Right forelimb (tissue), 1 donor: Measurements from ENCODE around the gene SOX15.
"Not testable (repeated sequence)": the region's sequence is repeated elsewhere in the genome, so short reads cannot be mapped to it uniquely, and the experiment has no call there.

Experiments
- DNase-seq: peaks from one replicate; pipeline ENCODE4 v3.0.0-alpha.2; 2018

The SOX15 gene

GRCh38 chr17:7589891-7590691 lies at the start of gene SOX15:
Gene SOX15 (minus strand): TSS chr17:7590094. CDS start chr17:7589676, 418 bp downstream.
- peak; percentile 45 for DNase-seq

- no peak for DNase-seq
Observed at GRCh38 chr17:7636163-7636562, 46.3 kb upstream of the SOX15 start.

DNA sequence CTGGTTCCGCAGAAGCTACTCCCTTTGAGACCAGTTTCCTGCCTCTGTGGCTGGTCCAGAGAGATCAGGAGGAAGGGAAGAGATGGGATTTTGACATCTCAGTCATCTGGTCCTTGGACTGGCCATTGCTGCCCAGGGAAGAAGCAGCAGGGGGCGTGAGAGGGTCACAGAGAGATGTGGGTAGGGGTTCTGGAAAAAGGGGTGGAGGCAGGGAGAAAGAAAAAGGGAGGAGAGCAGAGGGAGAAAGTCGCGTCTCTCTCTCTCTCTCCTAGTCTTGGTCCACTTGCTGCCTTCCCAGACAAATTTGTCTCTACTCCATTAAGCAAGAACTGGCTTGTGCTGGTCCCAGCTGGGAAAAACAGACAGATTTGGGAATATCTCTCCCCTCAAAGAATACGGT lies 44.5 kb upstream of the SOX15 start:
- DNase-seq = peak; percentile 84

DNA sequence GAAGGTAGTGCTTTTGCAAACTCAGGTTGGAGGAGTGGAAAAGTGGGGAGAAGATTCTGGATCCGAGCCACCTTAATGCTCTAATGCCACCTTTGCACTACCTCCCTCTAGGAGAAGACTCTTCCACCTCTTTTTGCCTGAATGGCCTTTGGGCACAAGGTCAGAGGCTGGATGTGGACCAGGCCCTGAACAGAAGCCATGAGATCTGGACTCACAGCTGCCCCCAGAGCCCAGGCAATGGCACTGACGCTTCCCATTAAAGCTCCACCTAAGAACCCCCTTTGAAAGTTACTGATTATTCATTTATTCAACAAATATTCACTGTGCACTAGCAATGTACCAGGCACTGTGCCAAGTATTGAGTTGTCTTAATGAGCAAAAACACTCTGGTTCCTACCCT lies 43.2 kb upstream of the SOX15 start:
- no peak for DNase-seq

DNA sequence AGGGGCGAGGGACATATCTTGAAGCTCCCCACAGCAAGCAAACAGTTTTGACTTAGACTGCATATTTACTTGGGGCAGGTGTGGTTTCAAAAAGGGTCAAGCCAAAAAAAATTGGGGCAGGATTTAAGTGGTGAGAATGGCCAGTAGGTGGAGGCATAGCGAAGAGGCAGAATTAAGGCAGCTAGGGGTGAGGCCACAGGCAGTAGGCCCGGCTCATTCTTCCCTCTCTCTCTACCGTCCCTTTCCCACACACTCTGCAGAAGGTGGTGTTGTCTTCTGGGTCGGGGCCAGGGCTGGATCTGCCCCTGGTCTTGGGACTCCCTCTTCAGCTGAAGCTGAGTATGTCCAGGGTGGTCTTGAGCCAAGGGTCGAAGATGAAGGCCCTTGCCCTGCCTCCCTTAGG lies 42.6 kb upstream of the SOX15 start:
- no peak for DNase-seq

DNA sequence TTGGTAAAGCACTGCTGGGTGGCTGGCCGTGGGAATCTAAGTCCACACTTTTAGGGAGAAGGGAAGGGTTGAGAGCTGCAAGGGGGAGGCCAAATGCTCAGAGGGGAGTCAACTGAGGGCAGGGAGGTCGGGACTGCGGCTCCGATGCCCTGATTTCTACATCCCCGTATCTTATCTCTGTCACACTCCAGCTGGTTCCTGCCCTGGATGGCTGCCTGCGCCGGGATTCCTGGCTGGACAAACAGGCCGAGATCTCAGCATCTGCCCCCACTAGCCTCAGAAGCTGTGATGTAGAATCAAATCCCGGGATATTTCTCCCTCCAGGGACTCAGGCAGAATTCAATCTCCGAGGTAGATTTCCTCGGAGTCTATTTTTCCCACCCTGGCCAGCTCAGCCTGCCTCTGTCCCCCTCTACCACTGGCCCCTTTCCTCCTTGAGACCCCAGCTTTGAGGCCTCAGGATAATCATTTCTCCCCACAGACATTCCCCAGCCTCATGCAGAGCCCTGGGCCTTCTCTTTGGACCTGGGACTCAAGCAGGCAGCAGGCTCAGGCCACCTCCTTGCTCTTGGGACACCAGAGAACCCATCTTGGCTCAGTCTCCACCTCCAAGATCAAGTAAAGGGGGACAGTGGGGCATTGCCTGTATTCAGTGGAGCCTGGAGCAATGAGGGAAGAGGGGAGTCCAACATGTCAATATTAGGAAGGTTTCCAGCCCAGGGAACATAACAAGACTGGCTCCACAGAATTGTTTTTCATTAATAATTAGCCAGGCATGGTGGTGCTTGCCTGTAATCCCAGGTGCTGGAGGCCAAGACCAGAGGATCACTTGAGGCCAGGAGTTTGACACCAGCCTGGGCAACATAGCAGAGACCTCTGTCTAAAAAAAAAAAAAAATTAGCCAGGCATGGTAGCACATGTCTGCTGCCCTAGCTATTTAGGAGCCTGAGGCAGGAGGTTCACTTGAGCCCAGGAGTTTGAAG lies 41.8 kb upstream of the SOX15 start:
- DNase-seq = no peak

DNA sequence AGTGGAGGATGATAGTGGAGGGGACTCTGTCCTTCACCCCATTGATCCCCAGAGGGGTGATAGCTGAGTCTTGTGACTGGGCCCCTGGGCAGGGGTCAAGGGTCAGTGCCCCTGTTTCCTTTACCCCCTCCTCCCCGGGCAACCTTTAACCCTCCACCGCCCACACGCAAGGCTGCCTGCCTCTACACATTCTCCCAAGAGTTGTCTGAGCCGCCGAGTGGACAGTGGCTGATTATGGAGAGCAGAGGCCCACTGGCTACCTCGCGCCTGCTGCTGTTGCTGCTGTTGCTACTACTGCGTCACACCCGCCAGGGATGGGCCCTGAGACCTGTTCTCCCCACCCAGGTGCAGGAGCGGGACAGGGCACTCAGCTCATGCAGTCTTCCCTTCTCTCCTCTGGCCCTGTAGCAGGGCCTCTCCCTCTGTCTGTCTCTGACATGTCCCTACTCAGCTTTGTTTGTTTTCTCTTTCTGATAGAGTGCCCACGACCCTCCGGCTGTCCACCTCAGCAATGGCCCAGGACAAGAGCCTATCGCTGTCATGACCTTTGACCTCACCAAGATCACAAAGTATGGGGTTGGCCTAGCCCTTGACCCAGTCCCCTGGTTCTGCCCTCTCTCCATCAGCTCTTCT lies 40.2 kb upstream of the SOX15 start, which contains the start of gene SHBG:
Gene SHBG (plus strand): TSS at position 197 of the 633 bp plus-strand sequence. CDS start 38 bp downstream, at position 235.
- DNase-seq = no peak

DNA sequence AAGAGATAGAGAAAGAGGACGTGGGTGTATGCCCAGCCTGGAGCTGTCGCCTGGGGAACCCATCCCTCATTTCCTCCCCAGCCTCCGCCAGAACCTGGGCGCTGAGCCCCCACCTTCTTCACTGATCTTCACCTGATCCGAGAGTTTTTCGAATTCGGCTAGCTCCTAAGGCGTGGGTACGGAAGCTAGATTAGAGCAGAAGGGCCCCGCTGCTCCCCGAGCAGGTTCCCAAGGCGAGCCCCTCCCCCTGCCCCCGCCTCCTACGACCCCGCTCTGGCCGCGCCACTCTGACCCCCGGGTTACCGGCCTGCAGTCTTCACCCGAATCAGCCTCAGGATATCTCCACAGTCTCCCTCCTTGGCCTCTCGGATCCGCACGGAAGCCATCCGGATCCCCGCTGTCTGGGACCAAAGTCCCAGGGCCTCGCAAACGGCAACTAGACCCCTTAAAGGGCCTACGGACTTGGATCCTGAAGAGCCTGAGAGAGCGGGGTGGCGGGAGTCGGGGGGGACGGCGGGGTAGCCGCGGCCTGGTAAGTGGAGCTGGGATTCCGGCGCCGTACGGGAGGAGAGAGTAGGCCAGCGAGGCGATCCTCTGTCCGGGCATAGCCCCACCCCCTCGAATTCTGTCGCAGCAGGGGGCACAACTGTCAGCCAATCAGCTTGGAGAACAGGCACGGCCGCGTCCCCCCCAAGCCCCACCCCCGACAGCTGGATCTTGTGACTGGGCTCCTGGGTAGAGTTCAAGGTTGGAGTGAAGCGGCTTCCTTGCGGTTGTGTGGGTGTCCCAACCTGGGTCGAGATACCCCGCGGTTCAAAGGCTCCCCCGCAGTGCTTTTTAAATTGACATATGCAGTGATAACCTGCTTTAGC lies 37.6 kb upstream of the SOX15 start, which contains the start of gene SAT2:
Gene SAT2 (minus strand): TSS at position 572 of the 872 bp plus-strand sequence. CDS start 186 bp downstream, at position 386.
- peak; percentile 98 for DNase-seq

DNA sequence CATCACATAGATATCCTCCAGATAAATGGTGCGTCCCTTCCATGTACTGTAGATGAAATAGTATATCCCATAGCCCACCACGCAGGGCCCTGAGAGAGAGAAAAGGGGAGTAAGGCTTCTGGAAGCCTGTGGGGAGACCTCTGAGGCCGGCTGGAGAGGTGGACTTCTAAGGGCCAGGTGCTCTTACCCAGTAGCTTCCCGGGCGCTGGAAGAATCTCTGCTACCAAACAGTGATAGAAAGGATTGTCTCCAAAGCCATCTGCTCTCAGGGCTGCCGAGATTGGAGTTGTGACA lies 37.0 kb upstream of the SOX15 start:
- no peak for DNase-seq

DNA sequence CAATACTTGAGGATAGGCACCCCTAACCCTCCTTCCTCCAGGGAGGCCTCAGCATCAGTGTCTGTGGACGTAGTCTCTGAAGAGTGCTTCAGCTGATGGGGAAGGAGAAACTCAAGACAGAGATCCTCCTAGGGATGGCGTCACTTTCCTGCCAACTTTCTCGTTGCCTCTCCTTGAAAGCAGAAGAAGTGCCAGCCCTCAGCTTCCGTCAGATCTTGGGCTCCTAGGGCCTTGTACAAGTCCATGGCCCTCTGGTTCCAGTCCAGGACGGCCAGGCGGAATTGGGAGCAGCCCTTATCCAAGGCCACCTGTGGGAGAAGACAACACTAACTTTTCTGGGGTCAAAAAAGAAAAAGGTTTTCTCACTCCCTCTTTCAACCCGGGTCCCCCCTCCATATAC lies 36.4 kb upstream of the SOX15 start:
- DNase-seq = no peak

- not testable (repeated sequence) for DNase-seq
Observed at GRCh38 chr17:7625749-7626148, 35.9 kb upstream of the SOX15 start.

DNA sequence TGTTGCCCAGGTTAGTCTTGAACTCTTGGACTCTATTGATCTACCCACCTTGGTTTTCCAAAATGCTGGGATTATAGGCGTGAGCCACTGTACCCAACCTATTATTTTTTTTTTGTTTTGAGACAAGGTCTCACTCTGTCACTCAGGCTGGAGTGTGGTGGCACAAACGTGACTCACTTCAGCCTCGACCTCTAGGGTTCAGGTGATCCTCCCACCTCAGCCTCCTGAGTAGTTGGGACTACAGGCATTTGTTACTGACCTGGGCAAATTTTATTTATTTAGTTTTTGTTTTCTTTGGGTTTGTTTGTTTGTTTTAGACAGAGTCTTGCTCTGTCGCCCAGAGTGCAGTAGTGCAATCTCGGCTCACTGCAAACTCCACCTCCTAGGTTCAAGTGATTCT lies 33.8 kb upstream of the SOX15 start:
- DNase-seq = no peak

DNA sequence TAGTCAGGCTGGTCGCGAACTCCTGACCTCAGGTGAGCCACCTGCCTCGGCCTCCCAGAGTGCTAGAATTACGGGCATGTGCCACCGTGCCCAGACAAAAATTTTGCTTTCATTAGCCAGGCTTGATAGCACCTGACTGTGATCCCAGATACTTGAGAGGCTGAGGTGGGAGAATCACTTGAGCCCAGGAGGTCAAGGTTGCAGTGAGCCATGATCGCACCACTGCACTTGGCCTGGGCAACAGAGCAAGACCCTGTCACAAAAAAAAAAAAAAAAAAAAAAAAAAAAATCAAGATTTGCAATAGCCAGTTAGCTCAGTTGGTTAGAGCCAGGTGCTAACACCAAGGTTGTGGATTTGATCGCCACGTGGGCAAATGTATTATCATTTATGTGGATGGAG lies 30.9 kb upstream of the SOX15 start:
- DNase-seq = no peak

DNA sequence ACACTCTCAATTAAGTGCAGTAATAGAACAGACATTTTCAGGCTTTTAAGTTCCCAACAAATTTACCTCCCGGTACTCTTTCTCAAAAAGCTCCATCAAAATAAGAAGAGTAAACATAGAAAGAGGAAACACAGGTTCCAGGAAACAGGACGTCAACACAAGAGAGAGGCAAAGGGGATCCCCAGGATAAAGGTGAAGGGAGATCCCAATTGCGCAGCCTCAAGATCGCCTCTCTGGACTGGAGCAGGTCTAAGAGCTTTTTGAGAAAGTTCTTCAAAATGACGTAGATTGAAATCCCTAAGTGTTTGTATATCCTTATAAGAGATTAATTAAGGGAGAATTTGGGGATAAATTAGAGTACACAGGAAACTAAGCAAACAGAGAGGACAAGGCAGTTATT lies 28.7 kb upstream of the SOX15 start:
- no peak for DNase-seq

DNA sequence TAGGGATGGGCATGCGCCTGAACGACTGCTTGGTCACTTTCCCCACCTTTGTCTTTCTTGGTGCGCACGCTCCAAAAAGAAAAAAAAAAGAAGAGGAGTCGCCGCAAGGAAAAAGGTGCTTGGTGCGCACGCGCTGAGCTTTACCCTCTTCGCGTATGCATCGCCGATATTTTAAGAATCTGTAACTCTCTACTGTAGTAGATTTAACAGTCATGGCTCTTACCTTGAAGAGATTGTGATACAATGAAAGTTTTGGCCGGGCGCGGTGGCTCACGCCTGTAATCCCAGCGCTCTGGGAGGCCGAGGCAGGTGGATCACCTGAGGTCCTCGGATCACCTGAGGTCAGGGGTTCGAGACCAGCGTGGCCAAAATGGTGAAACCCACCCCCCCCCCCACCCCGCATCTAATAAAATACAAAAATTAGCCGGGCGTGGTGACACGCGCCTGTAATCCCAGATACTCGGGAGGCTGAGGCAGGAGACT lies 25.4 kb upstream of the SOX15 start:
- DNase-seq = no peak

- peak; percentile 99 for DNase-seq
Observed at GRCh38 chr17:7614425-7615264, 24.8 kb upstream of the SOX15 start, which contains the start of gene FXR2. Gene FXR2 (minus strand): TSS chr17:7614897. CDS start chr17:7614532, 365 bp downstream.

DNA sequence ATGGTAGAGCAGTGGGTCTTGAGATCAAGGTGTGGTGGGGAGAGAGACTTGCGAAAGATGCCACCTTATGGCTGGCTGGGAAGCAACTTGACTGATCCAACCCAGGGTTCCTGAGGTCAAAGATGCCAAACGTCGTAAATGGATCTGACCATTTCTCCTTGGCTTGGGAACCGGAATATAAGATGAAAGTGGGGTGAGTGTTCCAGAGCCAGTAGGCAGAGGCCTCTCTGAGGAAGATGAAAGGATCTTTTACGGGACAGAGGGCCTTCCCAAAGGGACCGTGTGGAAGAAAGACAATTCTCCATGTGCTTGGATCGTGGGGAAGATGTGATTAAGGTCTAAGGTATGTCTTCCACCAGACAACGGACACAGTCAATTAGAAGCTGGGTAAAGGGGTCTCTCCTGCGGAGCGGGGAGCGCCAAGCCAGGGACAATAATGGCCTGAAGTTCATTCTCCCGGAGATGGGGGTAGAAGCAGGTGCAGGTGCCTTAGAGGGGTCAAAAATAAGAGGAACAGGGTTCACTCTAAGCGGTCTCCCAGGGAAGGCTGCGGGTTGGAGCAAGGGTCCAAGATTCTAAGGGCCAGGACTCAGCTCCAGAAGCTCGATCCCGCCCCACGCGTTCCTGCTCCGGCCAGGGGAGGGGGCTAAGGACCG lies 24.0 kb upstream of the SOX15 start:
- no peak for DNase-seq

DNA sequence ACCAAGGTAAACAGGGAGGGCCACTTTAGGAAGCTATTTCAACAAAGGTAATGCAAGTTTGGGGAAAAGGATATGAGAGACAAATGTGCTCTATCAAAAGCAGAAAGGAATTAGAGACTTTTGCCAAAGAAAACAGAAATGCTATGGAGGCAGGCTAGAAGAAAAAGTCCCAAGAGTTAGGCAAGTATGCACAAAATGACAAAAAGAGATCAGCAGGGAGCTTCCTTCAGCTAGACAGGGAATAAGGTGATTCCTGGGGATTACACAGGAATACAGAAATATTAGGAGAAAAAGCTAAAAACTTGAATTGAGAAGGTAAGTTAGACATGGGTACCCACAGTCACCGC lies 22.4 kb upstream of the SOX15 start:
- no peak for DNase-seq

GRCh38 chr17:7611635-7612293 lies 21.9 kb upstream of the SOX15 start:
- DNase-seq = no peak

- DNase-seq = no peak
Observed at GRCh38 chr17:7610641-7611040, 20.7 kb upstream of the SOX15 start.
